IMR-90 (cell line): ENCODE results near the gene MVP. TPM values are rescaled to one million over a fixed set of nuclear protein-coding genes. Genes with fewer than 3 reads are reported as not detected.
A peak's percentile ranks its signal among the peaks of the same experiment; 100 is the strongest.

ENCODE experiments used
- ATAC-seq: fragments of 200-7000 bp; cut with Tn5 transposase; 2 replicates; pipeline ENCODE4 v1.9.1; 2020; ENCODE audit warnings: low read depth, mild to moderate bottlenecking, moderate library complexity
- BruUV-seq: library from RNA; stranded (reverse); fragments of 400-500 nt; replicated peaks from 2 replicates; lab custom pipeline; 2021; lab: Mats Ljungman, UMichigan
- CTCF ChIA-PET: fragments of 300-600 bp; formaldehyde crosslinking; extraction: SDS; loops from one replicate; lab custom pipeline; 2021; ENCODE audit warnings: antibody characterized with exemption; lab: Yijun Ruan, JAX
- POLR2A ChIA-PET: fragments of 300-600 bp; sonication (Branson Sonifier 250); formaldehyde crosslinking; loops from one replicate; lab custom pipeline; 2022; ENCODE audit warnings: antibody characterized with exemption; ENCODE audit not compliant: unreplicated experiment; lab: Charles Lee
- DNase-seq: peaks from one replicate; pipeline ENCODE4 v3.0.0; 2013
- H2AFZ ChIP-seq: replicated peaks from 2 replicates; pipeline ENCODE3; 2013; ENCODE audit warnings: low read length, mild to moderate bottlenecking; ENCODE audit not compliant: poor library complexity
- H2AK5ac ChIP-seq: 2 replicates; pipeline ENCODE4 v1.6.1; 2013; ENCODE audit warnings: low read depth, low read length, inconsistent platforms
- H2AK9ac ChIP-seq: replicated peaks from 2 replicates; pipeline ENCODE3; 2013; ENCODE audit warnings: mild to moderate bottlenecking, low read depth, low read length, moderate library complexity; ENCODE audit not compliant: poor library complexity
- H2BK120ac ChIP-seq: 2 replicates; pipeline ENCODE4 v1.6.1; 2013; ENCODE audit warnings: low read depth, low read length, inconsistent platforms
- H2BK15ac ChIP-seq: 3 replicates; pipeline ENCODE4 v1.6.1; 2013; ENCODE audit warnings: low read depth, low read length, inconsistent platforms
- H2BK20ac ChIP-seq: 2 replicates; pipeline ENCODE4 v1.6.1; 2013; ENCODE audit warnings: low read depth, mild to moderate bottlenecking, inconsistent platforms, low read length, moderate library complexity
- H2BK5ac ChIP-seq: 2 replicates; pipeline ENCODE4 v1.6.1; 2013; ENCODE audit warnings: mild to moderate bottlenecking, low read depth, low read length, inconsistent platforms; ENCODE audit not compliant: poor library complexity, severe bottlenecking
- H3K14ac ChIP-seq: replicated peaks from 2 replicates; pipeline ENCODE4 v1.6.1; 2013; ENCODE audit warnings: low read depth, low read length, inconsistent platforms
- H3K18ac ChIP-seq: 2 replicates; pipeline ENCODE4 v1.6.1; 2013; ENCODE audit warnings: low read depth, low read length, control low read depth
- H3K23ac ChIP-seq: 2 replicates; pipeline ENCODE4 v1.6.1; 2013; ENCODE audit warnings: low read depth, low read length, inconsistent platforms
- H3K27ac ChIP-seq: 2 replicates; pipeline ENCODE4 v1.5.1; 2013; ENCODE audit warnings: mild to moderate bottlenecking, control low read depth, low read length; ENCODE audit not compliant: insufficient read depth
- H3K27me3 ChIP-seq: 2 replicates; pipeline ENCODE4 v1.6.1; 2013; ENCODE audit warnings: low read length; ENCODE audit not compliant: control insufficient read depth, insufficient read depth
- H3K36me3 ChIP-seq: 2 replicates; pipeline ENCODE4 v1.6.1; 2013; ENCODE audit warnings: low read length, mixed read lengths; ENCODE audit not compliant: control insufficient read depth, insufficient read depth
- H3K4ac ChIP-seq: 2 replicates; pipeline ENCODE4 v1.6.1; 2013; ENCODE audit warnings: low read depth, low read length, inconsistent platforms
- H3K4me1 ChIP-seq: 2 replicates; pipeline ENCODE4 v1.6.1; 2013; ENCODE audit warnings: low read length, mixed read lengths; ENCODE audit not compliant: control insufficient read depth, insufficient read depth
- H3K4me2 ChIP-seq: 2 replicates; pipeline ENCODE4 v1.6.1; 2013; ENCODE audit warnings: low read depth, mild to moderate bottlenecking, control low read depth, low read length, moderate library complexity
- H3K4me3 ChIP-seq: 2 replicates; pipeline ENCODE4 v1.5.1; 2013; ENCODE audit warnings: low read depth, mild to moderate bottlenecking, control low read depth, low read length, moderate library complexity; ENCODE audit not compliant: insufficient read depth
- H3K56ac ChIP-seq: 2 replicates; pipeline ENCODE4 v1.6.1; 2013; ENCODE audit warnings: low read length, inconsistent platforms; ENCODE audit not compliant: insufficient read depth; ENCODE audit errors: extremely low read depth
- H3K79me1 ChIP-seq, 2 experiments: 2 replicates each; pipeline ENCODE4 v1.6.1; 2013; ENCODE audit warnings: low read length in 2 of 2, inconsistent platforms in 1 of 2, low read depth in 1 of 2
- H3K9ac ChIP-seq: 2 replicates; pipeline ENCODE4 v1.6.1; 2013; ENCODE audit warnings: low read depth, low read length, control low read depth
- H3K9me1 ChIP-seq: 2 replicates; pipeline ENCODE4 v1.6.1; 2013; ENCODE audit warnings: low read length, inconsistent platforms; ENCODE audit not compliant: insufficient read depth
- H3K9me3 ChIP-seq: 2 replicates; pipeline ENCODE4 v1.6.1; 2013; ENCODE audit warnings: low read length; ENCODE audit not compliant: control insufficient read depth, insufficient read depth
- H4K20me1 ChIP-seq: 2 replicates; pipeline ENCODE4 v1.6.1; 2013; ENCODE audit warnings: low read length, inconsistent platforms; ENCODE audit not compliant: insufficient read depth
- H4K5ac ChIP-seq: 2 replicates; pipeline ENCODE4 v1.6.1; 2013; ENCODE audit warnings: mild to moderate bottlenecking, low read depth, low read length, control low read depth
- H4K8ac ChIP-seq, 2 experiments: 2 replicates each; pipeline ENCODE4 v1.6.1; 2013; ENCODE audit warnings: low read depth in 2 of 2, low read length in 2 of 2, control low read depth in 1 of 2, inconsistent platforms in 1 of 2
- H4K91ac ChIP-seq: 2 replicates; pipeline ENCODE4 v1.6.1; 2013; ENCODE audit warnings: low read depth, low read length, inconsistent platforms; ENCODE audit not compliant: insufficient read depth
- CHD1 ChIP-seq: IDR thresholded peaks from 2 replicates; pipeline ENCODE4 v1.6.1; 2012; ENCODE audit warnings: low read depth, low read length, improper control_type of control experiment
- CTCF ChIP-seq: conservative IDR thresholded peaks from 2 replicates; pipeline ENCODE4 v1.5.1; 2012; ENCODE audit warnings: mild to moderate bottlenecking, low read depth, low read length, improper control_type of control experiment
- FOS ChIP-seq: fragments of 150-350 bp; IDR thresholded peaks from 2 replicates; pipeline ENCODE4 v1.6.1; 2016; ENCODE audit warnings: low read depth, low read length
- MAFK ChIP-seq: IDR thresholded peaks from 2 replicates; pipeline ENCODE4 v1.6.1; 2012; ENCODE audit warnings: low read depth, low read length, improper control_type of control experiment
- MAZ ChIP-seq: IDR thresholded peaks from 2 replicates; pipeline ENCODE4 v1.6.1; 2012; ENCODE audit warnings: low read depth, mild to moderate bottlenecking, low read length, improper control_type of control experiment, moderate library complexity, borderline replicate concordance
- MXI1 ChIP-seq: IDR thresholded peaks from 2 replicates; pipeline ENCODE4 v1.6.1; 2012; ENCODE audit warnings: low read depth, mild to moderate bottlenecking, low read length, moderate library complexity, borderline replicate concordance
- NFE2L2 ChIP-seq: fragments of 150-350 bp; IDR thresholded peaks from 2 replicates; pipeline ENCODE4 v1.6.1; 2016; ENCODE audit warnings: low read depth, mild to moderate bottlenecking, low read length
- RAD21 ChIP-seq: IDR thresholded peaks from 2 replicates; pipeline ENCODE4 v1.6.1; 2012; ENCODE audit warnings: low read length, improper control_type of control experiment
- RFX5 ChIP-seq: IDR thresholded peaks from 2 replicates; pipeline ENCODE4 v1.8.0; 2012; ENCODE audit warnings: low read depth, mild to moderate bottlenecking, low read length, moderate library complexity
- SMC3 ChIP-seq: fragments of 150-350 bp; IDR thresholded peaks from 2 replicates; pipeline ENCODE4 v1.6.1; 2016; ENCODE audit warnings: low read depth, mild to moderate bottlenecking, antibody characterized with exemption, low read length, moderate library complexity
- USF2 ChIP-seq: fragments of 150-350 bp; IDR thresholded peaks from 2 replicates; pipeline ENCODE4 v1.6.1; 2017; ENCODE audit warnings: mild to moderate bottlenecking, antibody characterized with exemption, low read length, low read depth
- WGBS, 2 experiments: methylation state at CpG; one replicate each; pipeline versions ENCODE4 v1.1.5 to v1.1.7; 2013; ENCODE audit warnings: missing lambda C conversion rate in 2 of 2; ENCODE audit not compliant: insufficient read length in 1 of 2; ENCODE audit errors: extremely low coverage in 2 of 2; 5-methylcytosine and 5-hydroxymethylcytosine counted together
- dilution Hi-C: fragments of 300-500 bp; cut with HindIII; formaldehyde crosslinking; loops from one replicate; pipeline ENCODE4 v1.14.3; 2018; ENCODE audit warnings: low sequenced_read_pairs; ENCODE audit not compliant: unreplicated experiment
- in situ Hi-C: fragments of 300-500 bp; cut with MboI; formaldehyde crosslinking; loops from 3 replicates; pipeline ENCODE4 v1.14.3; 2019; ENCODE audit warnings: low sequenced_read_pairs, inconsistent platforms, mixed read lengths
- intact Hi-C: fragments of 100-400 bp; cut with micrococcal nuclease; formaldehyde crosslinking; loops from 2 replicates; pipeline ENCODE4 v1.10.0; 2022
- polyA plus RNA-seq, 3 experiments: library from polyadenylated mRNA; depleted of rRNA; stranded (reverse); fragments of >200 nt; gene quantifications; 2 replicates each; pipeline ENCODE4 v1.2.3, GENCODE V29; 2012; ENCODE audit warnings: low replicate concordance in 1 of 3
- total RNA-seq: library from RNA; depleted of rRNA; stranded (reverse); fragments of >200 nt; gene quantifications from 2 replicates; pipeline ENCODE4 v1.2.3, GENCODE V29; 2012

The MVP gene
- total and polyA plus RNA-seq, 2 of the 4 experiments (the other 2 are of a cell fraction): 204 to 319 TPM

- no peak for TF ChIP-seq CTCF
- no peak for TF ChIP-seq MXI1
- TF ChIP-seq CHD1: no peak
Observed at GRCh38 chr16:29863669-29863984, 43.4 kb downstream of the MVP start (continued).

GRCh38 chr16:29864205-29864604, 43.9 kb downstream of the MVP start:
- Histone ChIP-seq H3K36me3 (peaks cover 13% of the 10 kb centered on the region), H3K23ac (no peak overlapping the region), H4K20me1 (no peaks in the 10 kb centered on the region; the same call in 1 of the 2 replicates), H3K9me3 (no peaks in the 10 kb centered on the region), H3K4me3 (no peak overlapping the region), H3K27ac (no peak overlapping the region), H3K9me1 (peaks cover 9% of the 10 kb centered on the region), H2BK20ac (no peak overlapping the region), H4K91ac (no peak overlapping the region), H2BK5ac (no peak overlapping the region), H3K79me1 (peaks cover 7 to 25% of the 10 kb centered on the region in 2 experiments; a peak in 3 of 4 replicates), H2BK15ac (no peak overlapping the region), H3K14ac (no peak overlapping the region), H4K5ac (no peak overlapping the region), H3K56ac (no peak overlapping the region), H2AK5ac (0 out of 2 replicates have a peak overlapping the region, but pooled peaks have one; percentile 11), H3K27me3 (no peaks in the 10 kb centered on the region), H3K9ac (no peak overlapping the region), H2AFZ (no peak overlapping the region), H3K4me1 (peaks cover 3% of the 10 kb centered on the region; the same call in 1 of the 2 replicates), H3K4ac (no peak overlapping the region), H3K4me2 (no peak overlapping the region), H3K18ac (no peak overlapping the region), H4K8ac (no peak overlapping the region), H2BK120ac (no peak overlapping the region), H2AK9ac (peak overlapping the region; percentile 61)
- dilution Hi-C loops (no loop called here), intact Hi-C loops (loop anchor here (2.0 to 5.0 kb wide), 2 partner anchors 27 to 42 kb away; partner anchors contain the start of gene MVP), in situ Hi-C loops (no loop called here)
- TF ChIP-seq USF2 (no peak), NFE2L2 (no peak), RFX5 (no peak), MXI1 (no peak), MAZ (no peak), CHD1 (no peak), FOS (no peak), SMC3 (no peak), RAD21 (no peak), CTCF (no peak), MAFK (no peak)
- 93% methylated on average over 5 of the region's 9 CpGs; no CpG with 5 or more reads in 1 of the 2 experiments for WGBS, 2 experiments
- ATAC-seq (no peak), DNase-seq (no peak)
- ChIA-PET CTCF (no interaction called here), POLR2A (no interaction called here)
- no TSS peak for BruUV-seq
